DOHH2 (cell line): ENCODE measurements around the gene TACC2.

Experiments
- H3F3A ChIP-seq: fragments of 200-600 bp; sonication (generic), shearing (Covaris generic); 2 replicates; pipeline ENCODE4 v1.6.0; 2016; ENCODE audit warnings: antibody characterized with exemption, mild to moderate bottlenecking; ENCODE audit not compliant: control insufficient read depth, insufficient read depth
- H3K27ac ChIP-seq: fragments of 200-600 bp; sonication (generic); 2 replicates; pipeline ENCODE4 v1.5.1; 2014; ENCODE audit warnings: low read depth, mild to moderate bottlenecking, low read length, moderate library complexity
- H3K27me3 ChIP-seq: fragments of 200-600 bp; sonication (generic); 2 replicates; pipeline ENCODE4 v1.6.1; 2014; ENCODE audit warnings: mild to moderate bottlenecking, low read length, mixed read lengths; ENCODE audit not compliant: control insufficient read depth
- H3K36me3 ChIP-seq: fragments of 200-600 bp; sonication (generic); 2 replicates; pipeline ENCODE4 v1.6.1; 2014; ENCODE audit warnings: mild to moderate bottlenecking, low read length, moderate library complexity, mixed read lengths; ENCODE audit not compliant: control insufficient read depth
- H3K4me1 ChIP-seq: fragments of 200-600 bp; sonication (generic); 2 replicates; pipeline ENCODE4 v1.6.1; 2014; ENCODE audit warnings: mild to moderate bottlenecking, low read length, mixed read lengths; ENCODE audit not compliant: control insufficient read depth
- H3K4me2 ChIP-seq: fragments of 200-600 bp; sonication (generic); 2 replicates; pipeline ENCODE4 v1.6.0; 2014; ENCODE audit warnings: mild to moderate bottlenecking, low read length, moderate library complexity
- H3K4me3 ChIP-seq: fragments of 200-600 bp; sonication (generic); 2 replicates; pipeline ENCODE4 v1.5.1; 2014; ENCODE audit warnings: mild to moderate bottlenecking, low read length, mixed read lengths
- H3K79me2 ChIP-seq: fragments of 200-600 bp; sonication (generic); 2 replicates; pipeline ENCODE4 v1.6.1; 2014; ENCODE audit warnings: mild to moderate bottlenecking, low read length, mixed read lengths; ENCODE audit not compliant: control insufficient read depth
- H3K9me2 ChIP-seq: fragments of 200-600 bp; sonication (generic); replicated peaks from 2 replicates; pipeline ENCODE4 v1.6.1; 2014; ENCODE audit warnings: mild to moderate bottlenecking, low read length, mixed read lengths; ENCODE audit not compliant: control insufficient read depth
- H3K9me3 ChIP-seq: fragments of 200-600 bp; sonication (generic); 2 replicates; pipeline ENCODE4 v1.6.1; 2014; ENCODE audit warnings: antibody characterized with exemption, low read length, mixed read lengths; ENCODE audit not compliant: control insufficient read depth, insufficient read depth
- H4K20me1 ChIP-seq: fragments of 200-600 bp; sonication (generic); 2 replicates; pipeline ENCODE4 v1.6.0; 2014; ENCODE audit warnings: low read depth, mild to moderate bottlenecking, antibody characterized with exemption, low read length, moderate library complexity; ENCODE audit not compliant: control insufficient read depth, insufficient read depth
- CTCF ChIP-seq: fragments of 200-600 bp; sonication (generic); IDR thresholded peaks from one replicate; pipeline ENCODE4 v1.5.1; 2014; ENCODE audit warnings: antibody characterized with exemption, mild to moderate bottlenecking, low read depth, low read length; ENCODE audit not compliant: poor library complexity, severe bottlenecking
- EZH2phosphoT487 ChIP-seq: fragments of 200-600 bp; sonication (generic); IDR thresholded peaks from 2 replicates; pipeline ENCODE4 v1.6.1; 2017; ENCODE audit warnings: borderline replicate concordance, mild to moderate bottlenecking, antibody characterized with exemption, low read length, moderate library complexity, mixed read lengths

The TACC2 gene

GRCh38 chr10:121978511-121978910 lies 10.5 kb upstream of the TACC2 start:
- Histone ChIP-seq H3F3A (no peaks in the 10 kb centered on the region), H3K27ac (no peak overlapping the region), H3K27me3 (no peaks in the 10 kb centered on the region), H3K9me2 (no peaks in the 10 kb centered on the region), H3K9me3 (peaks cover 20% of the 10 kb centered on the region; the same call in 1 of the 2 replicates), H3K36me3 (peaks cover 2% of the 10 kb centered on the region), H3K4me3 (no peak overlapping the region), H4K20me1 (peaks cover 3% of the 10 kb centered on the region; the same call in 1 of the 2 replicates), H3K4me1 (peaks cover 5% of the 10 kb centered on the region), H3K79me2 (peaks cover 15% of the 10 kb centered on the region), H3K4me2 (no peak overlapping the region)
- no peak for TF ChIP-seq CTCF

- Histone ChIP-seq H3F3A (no peaks in the 10 kb centered on the region), H3K36me3 (no peaks in the 10 kb centered on the region), H3K9me3 (peaks cover 17% of the 10 kb centered on the region; the same call in 1 of the 2 replicates), H3K4me2 (no peak overlapping the region), H3K79me2 (no peaks in the 10 kb centered on the region), H3K9me2 (no peaks in the 10 kb centered on the region), H3K27me3 (no peaks in the 10 kb centered on the region), H4K20me1 (no peaks in the 10 kb centered on the region), H3K4me3 (no peak overlapping the region), H3K4me1 (no peaks in the 10 kb centered on the region), H3K27ac (no peak overlapping the region)
- no peak for TF ChIP-seq CTCF
- no peak for TF ChIP-seq EZH2phosphoT487
Observed at GRCh38 chr10:121981346-121981745, 7.6 kb upstream of the TACC2 start.

GRCh38 chr10:121983852-121984251 lies 5.1 kb upstream of the TACC2 start:
- Histone ChIP-seq H3K9me2 (no peaks in the 10 kb centered on the region), H3K27ac (no peak overlapping the region), H3K4me1 (no peaks in the 10 kb centered on the region), H3K9me3 (peaks cover 5% of the 10 kb centered on the region; the same call in 1 of the 2 replicates), H3K4me3 (no peak overlapping the region), H3K36me3 (no peaks in the 10 kb centered on the region), H4K20me1 (no peaks in the 10 kb centered on the region), H3K79me2 (no peaks in the 10 kb centered on the region), H3K4me2 (no peak overlapping the region), H3K27me3 (no peaks in the 10 kb centered on the region), H3F3A (no peaks in the 10 kb centered on the region)
- TF ChIP-seq CTCF, result no peak
- TF ChIP-seq EZH2phosphoT487, result no peak

GRCh38 chr10:121984463-121984862 lies 4.5 kb upstream of the TACC2 start:
- Histone ChIP-seq H3K79me2 (no peaks in the 10 kb centered on the region), H4K20me1 (no peaks in the 10 kb centered on the region), H3K36me3 (no peaks in the 10 kb centered on the region), H3K27ac (no peak overlapping the region), H3F3A (no peaks in the 10 kb centered on the region), H3K4me1 (no peaks in the 10 kb centered on the region), H3K9me2 (no peaks in the 10 kb centered on the region), H3K9me3 (peaks cover 5% of the 10 kb centered on the region; the same call in 1 of the 2 replicates), H3K4me3 (no peak overlapping the region), H3K4me2 (no peak overlapping the region), H3K27me3 (no peaks in the 10 kb centered on the region)
- TF ChIP-seq CTCF (no peak), EZH2phosphoT487 (no peak)
